DND-41 (cell line): ENCODE measurements around the gene ACOXL.

Experiments used
- EZH2 ChIP-seq: IDR thresholded peaks from 3 replicates; pipeline ENCODE4 v1.6.1; 2012; ENCODE audit warnings: borderline replicate concordance, low read depth, mild to moderate bottlenecking, moderate library complexity, low read length, inconsistent platforms; ENCODE audit not compliant: severe bottlenecking
- TF ChIP-seq, protein P1 (sequence below): IDR thresholded peaks from 2 replicates; pipeline ENCODE4 v1.5.1; 2012; ENCODE audit warnings: borderline replicate concordance, low read length, moderate library complexity, mild to moderate bottlenecking; ENCODE audit not compliant: poor library complexity, severe bottlenecking; ENCODE audit errors: extremely low read depth

DNA sequence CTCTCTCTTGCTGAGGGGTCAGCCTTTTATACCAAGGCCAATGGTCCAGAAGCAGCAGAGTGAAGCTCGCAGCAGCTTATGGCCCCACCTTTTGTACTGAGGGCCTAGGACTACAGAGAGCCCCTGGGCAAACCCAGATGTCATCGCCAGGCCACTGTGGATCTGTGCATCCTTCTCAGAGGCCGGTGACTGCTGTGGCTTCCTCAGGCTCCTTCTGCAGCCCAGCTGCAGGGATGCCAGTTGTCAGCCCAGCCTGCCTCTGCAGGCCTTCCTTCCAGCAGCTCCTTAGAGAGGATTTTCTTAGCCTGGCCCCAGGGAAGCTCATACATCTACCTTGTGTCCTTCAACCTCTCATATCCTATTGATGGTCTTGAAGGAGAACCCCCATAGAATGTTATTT, 6.5 kb upstream of the ACOXL start:
- TF ChIP-seq, protein P1, sequence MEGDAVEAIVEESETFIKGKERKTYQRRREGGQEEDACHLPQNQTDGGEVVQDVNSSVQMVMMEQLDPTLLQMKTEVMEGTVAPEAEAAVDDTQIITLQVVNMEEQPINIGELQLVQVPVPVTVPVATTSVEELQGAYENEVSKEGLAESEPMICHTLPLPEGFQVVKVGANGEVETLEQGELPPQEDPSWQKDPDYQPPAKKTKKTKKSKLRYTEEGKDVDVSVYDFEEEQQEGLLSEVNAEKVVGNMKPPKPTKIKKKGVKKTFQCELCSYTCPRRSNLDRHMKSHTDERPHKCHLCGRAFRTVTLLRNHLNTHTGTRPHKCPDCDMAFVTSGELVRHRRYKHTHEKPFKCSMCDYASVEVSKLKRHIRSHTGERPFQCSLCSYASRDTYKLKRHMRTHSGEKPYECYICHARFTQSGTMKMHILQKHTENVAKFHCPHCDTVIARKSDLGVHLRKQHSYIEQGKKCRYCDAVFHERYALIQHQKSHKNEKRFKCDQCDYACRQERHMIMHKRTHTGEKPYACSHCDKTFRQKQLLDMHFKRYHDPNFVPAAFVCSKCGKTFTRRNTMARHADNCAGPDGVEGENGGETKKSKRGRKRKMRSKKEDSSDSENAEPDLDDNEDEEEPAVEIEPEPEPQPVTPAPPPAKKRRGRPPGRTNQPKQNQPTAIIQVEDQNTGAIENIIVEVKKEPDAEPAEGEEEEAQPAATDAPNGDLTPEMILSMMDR: no peak
- no peak for TF ChIP-seq EZH2
